ENCODE data around the gene MORN1.

- no peak for TF ChIP-seq CTCF (IDR thresholded peaks at IDR 0.05)
- TF ChIP-seq POLR2A (IDR thresholded peaks at IDR 0.05) = no peak
Observed at GRCh38 chr1:2372551-2373490, 18.5 kb downstream of the MORN1 start.
